GM19351 (cell line): ENCODE results near the gene LYZL1.
"Not testable (repeated sequence)": the region's sequence is repeated elsewhere in the genome, so short reads cannot be mapped to it uniquely, and the experiment has no call there.

Experiments used
- ATAC-seq: cut with Tn5 transposase; IDR thresholded peaks from one replicate; pipeline ENCODE4 v1.9.1; 2021; ENCODE audit warnings: mild to moderate bottlenecking, moderate library complexity; ENCODE audit not compliant: unreplicated experiment

LYZL1 gene

DNA sequence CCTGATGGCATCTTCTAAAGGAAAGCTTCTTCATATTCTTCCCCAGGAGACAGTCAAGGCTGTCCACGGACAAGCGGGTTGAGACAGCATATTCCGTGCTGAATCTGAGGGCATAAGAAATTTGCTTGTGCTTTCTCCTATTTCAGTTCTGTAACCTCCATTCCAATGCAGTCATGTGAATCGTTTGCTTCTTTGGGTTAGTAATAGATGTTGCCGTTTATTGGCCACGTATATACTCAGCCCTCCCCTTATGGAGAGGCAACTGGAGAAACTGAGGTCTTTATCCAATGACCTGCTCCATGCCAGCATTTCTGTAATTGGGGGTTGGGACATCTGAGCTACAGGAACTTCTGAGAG is 38.9 kb downstream of the LYZL1 start:
- no peak for ATAC-seq

- no peak for ATAC-seq
These were observed 40.1 kb downstream of the LYZL1 start for GRCh38 chr10:29328983-29329382.

DNA sequence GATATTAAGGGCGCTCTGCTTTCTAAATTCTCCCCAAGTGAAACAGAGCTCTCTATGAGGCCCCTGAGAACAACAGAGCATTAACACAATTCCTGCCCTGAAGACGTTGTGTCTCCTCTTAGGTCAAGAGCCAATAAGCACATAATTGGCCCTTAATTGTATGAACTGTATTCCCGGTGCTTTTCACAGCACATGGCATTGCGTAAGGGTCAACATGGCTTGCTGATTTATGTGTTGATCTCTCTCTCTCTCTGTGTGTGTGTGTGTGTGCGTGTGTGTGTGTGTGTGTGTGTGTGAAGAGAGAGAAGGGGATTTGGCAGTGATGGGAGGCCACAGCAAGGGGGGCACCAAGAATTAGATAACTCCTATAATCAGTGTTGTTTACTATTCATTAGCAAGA is 40.5 kb downstream of the LYZL1 start:
- ATAC-seq: no peak

DNA sequence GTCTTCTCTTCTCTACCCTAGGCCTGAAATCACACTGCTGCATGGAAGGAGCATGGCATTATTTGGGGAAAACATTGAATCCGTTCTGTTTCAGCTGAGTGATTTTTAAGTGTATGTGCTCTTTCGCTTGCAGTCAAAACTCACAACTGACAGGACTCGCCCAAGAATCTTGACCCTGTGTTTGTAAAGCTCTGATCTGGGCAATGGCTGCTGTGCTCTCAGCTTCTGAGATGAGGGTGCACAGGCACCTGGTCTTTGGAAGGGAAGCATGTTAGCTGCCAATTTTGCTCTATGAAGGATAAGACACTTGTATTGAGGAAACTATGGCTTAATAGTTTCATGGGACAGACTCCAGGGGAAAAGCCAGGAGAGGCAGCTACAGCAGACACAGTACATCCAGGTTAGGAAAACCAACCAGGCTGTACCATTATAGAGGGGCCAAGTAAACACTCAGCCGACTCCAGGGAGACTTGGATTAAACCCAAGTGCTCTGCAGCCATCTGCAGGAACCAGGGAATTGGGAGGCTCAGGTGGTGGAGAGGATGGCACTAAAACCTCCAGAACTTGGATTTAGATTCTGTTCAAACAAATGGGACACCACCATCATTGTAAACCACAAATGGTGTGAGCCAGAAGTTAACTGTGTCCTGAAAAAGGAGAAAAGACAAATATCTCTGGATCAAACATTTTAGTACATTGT is 43.3 kb downstream of the LYZL1 start:
- no peak for ATAC-seq

GRCh38 chr10:29332761-29333148 is 43.9 kb downstream of the LYZL1 start:
- ATAC-seq: no peak

DNA sequence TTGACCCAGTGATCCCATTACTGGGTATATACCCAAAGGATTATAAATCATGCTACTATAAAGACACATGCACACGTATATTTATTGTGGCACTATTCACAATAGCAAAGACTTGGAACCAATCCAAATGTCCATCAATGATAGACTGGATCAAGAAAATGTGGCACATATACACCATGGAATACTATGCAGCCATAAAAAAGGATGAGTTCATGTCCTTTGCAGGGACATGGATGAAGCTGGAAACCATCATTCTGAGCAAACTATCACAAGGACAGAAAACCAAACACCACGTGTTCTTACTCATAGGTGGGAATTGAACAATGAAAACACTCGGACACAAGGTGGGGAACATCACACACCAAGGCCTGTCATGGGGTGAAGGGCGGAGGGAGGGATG is 48.7 kb downstream of the LYZL1 start:
- ATAC-seq: not testable (repeated sequence)

- ATAC-seq: no peak
These were observed 54.8 kb downstream of the LYZL1 start for GRCh38 chr10:29343607-29344038.

GRCh38 chr10:29344073-29344820 is 55.4 kb downstream of the LYZL1 start:
- ATAC-seq: no peak

- no peak for ATAC-seq
These were observed 56.5 kb downstream of the LYZL1 start for GRCh38 chr10:29345144-29345909.

DNA sequence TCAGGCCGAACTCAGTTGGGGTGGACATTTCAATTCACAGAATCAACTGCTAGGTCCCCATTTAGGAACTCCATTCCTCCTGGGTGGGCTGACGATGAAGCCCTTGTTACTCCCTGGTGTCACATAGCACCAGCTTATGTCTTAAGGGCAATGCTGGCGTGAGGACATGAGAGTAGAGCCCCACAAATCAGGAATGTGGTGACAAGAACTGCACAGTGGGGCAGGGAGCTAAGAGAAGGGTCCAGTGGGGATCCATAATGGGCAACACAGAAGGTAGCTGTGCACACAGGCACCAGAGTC is 57.0 kb downstream of the LYZL1 start:
- ATAC-seq: no peak

DNA sequence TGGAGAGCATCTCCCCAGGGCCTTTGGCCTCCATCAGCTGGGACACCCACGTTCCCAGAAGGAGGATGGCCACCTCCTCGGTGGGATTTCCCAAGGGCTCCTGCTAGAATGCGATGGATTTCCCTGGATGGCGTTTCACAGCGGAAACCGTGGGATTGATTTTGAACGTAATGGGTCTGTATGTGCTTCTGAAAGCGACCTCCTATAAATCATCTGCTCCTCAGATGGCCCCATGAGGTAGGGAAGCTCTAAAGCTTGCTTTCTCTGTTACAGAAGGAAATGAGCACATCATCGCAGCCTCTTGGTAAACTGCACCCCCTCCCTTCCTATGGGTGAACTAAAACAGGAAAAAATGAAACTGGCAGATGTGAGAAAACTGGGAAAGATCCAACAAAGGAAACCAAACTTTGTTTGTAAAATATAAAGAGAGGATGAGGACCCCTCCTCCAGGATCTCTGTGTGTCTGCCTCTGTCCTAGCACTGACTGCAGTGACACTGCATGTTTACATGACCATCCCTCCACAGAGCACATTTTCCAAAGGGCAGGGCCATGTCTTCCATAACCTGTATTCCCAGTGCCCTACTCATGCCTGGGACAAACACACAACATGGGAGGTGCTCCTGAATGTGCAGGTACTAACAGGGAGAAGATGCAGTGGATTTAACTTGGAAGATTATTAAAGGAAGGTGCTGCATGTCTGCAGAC is 57.6 kb downstream of the LYZL1 start:
- ATAC-seq: no peak

- ATAC-seq: no peak
These were observed 60.0 kb downstream of the LYZL1 start for GRCh38 chr10:29348836-29349235.

DNA sequence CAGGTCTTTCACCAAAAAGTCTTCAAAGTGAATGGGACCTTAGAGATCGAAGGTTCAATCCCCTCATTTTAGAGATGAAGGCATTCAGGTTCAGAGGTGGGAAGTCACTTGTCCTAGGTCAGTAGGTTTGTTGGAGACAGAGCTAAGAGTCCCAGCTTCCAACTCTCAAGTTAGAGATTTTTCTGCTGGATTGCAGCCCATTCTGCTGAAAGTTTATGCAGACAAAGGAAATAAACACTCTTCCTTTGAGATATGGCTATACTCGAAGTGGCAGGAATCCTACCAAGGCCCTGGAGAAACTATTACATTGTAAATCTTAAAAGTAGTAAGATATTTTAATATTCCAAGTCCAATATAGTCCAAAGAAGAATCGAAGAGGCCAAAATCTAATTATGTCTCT is 64.4 kb downstream of the LYZL1 start:
- no peak for ATAC-seq

DNA sequence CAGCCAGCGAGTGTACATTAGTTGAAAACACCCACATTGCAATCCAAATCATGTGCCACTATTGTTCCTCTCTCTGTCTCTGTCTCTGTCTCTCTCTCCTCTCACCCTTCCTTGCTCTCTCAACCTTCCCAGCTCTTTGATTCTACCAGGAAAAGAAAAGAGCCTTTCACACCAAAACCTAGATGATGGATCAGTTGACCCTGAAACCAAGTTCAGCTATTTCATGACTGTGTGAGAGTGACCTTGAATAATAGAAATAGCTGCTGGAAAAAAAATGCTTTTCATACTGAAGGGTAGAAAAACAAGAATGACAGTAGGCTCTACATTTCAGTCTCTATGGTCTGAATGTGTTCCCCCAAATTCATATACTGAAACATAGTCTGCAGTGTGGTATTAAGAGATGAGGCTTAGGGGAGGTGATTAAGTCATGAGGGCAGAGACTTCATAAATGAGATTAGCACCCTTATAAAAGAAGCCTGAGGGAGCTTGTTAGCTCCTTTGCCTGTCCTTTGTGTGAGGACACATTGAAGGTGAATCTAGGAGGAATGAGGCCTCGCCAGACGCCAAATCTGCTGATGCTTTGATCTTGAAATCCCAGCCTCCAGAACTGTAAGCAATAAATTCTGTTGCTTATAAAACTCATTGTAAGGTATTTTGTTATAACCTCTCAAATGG is 65.2 kb downstream of the LYZL1 start:
- ATAC-seq: no peak

DNA sequence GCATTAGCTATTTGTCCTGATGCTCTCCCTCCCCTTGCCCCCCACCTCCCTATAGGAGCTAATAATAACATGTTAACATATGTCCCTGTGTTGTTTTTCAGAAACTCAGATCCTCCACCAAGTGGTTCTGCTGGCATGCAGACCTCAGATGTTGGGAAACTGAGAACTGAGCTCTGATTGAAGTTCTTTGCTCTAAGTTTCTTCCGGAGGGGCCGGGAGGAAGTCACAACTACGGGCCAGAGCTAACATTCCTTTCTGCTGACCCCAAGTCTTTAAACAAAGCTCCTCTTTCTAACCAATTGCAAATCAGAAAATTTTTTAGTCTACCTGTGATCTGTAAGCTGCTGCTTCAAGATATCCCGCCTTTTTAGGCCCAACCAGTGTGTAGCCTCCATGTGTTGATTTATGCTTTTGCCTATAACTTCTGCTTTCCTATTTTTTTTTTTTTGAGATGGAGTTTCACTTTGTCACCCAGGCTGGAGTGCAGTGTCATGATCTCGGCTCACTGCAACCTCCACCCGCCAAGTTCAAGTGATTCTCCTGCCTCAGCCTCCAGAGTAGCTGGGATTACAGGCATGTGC is 66.6 kb downstream of the LYZL1 start:
- no peak for ATAC-seq

DNA sequence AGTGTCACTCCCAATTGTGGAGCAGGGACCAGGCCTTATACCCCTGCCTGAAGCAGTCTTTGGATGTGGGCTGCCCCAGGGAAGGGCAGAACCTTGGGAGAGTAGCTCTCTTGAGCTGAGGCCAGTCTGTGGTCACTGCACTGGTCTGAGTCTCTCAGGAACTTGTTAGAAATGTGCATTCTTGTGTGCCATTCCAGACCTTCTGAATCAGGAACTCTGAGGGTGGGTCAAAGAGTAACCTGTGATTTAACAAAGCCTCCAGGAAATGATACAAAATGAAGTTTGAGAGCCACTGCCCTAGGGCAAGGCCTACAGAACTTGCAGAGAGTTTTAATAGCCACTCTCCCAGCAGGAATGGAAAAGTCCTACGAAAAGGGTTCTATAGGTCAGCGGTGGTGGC is 68.1 kb downstream of the LYZL1 start:
- no peak for ATAC-seq

GRCh38 chr10:29358010-29358616 is 69.2 kb downstream of the LYZL1 start:
- ATAC-seq: no peak

GRCh38 chr10:29360215-29360853 is 71.5 kb downstream of the LYZL1 start:
- ATAC-seq: not testable (repeated sequence)
